MV-4-11 (cell line): Measurements from ENCODE around the gene RNF115.
"Not testable (repeated sequence)": the region's sequence is repeated elsewhere in the genome, so short reads cannot be mapped to it uniquely, and the experiment has no call there.

Experiments
- DNase-seq: peaks from one replicate; lab custom pipeline; 2025; lab: John Stamatoyannopoulos, UW

The RNF115 gene

DNA sequence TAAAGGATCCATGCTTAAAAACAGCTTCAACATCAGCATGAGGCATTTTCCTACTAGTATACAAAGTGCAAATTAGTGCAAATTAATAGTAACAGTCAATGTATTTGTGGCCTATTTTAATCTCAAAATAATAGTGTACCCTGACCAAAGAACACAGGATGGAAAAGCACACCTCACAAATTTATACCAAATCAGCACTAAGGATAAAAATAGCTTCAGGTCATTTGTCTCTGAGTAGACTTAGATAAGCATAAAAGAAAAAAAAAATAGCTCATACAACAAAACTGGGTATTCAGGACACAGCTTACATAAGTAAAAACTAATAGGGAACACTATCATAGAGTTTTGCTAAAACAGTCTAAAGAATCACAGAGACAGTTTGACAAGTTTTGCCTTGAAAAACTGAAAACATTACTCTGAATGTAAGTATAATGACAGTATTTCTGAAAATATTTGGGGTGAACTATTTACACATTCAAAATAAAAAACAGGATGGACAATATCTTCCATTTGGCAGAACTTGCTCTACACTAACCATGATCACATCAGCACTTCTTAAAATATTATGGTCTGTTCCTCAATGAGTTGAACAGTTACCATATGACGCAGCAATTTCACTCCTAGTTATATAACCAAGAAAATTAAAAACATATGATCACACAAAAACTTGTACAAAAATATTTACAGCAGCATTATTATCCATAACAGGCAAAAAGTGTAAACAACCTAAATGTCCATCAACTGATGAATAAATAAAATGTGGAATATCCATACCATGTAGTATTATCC, 46.3 kb downstream of the RNF115 start:
- DNase-seq: no peak

DNA sequence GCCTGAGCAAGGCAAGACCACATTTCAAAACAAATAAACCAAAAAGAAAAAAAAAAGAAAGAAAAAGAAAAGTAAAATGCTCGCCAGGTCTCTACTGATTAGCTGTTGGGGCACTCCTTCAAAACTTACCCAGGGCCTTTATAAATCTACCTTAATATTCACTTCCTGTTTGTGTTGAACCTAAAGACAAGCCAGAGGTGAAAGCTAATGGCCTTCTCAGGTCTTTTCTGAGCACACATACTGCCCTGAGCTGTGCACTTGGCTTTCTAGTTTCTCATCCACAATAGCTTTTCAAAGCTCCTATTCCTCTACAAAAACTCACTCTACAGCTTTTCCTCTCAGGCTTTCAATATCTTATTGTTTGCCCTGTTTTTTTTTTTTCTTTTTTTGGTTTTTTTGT, 50.5 kb downstream of the RNF115 start:
- DNase-seq: no peak

DNA sequence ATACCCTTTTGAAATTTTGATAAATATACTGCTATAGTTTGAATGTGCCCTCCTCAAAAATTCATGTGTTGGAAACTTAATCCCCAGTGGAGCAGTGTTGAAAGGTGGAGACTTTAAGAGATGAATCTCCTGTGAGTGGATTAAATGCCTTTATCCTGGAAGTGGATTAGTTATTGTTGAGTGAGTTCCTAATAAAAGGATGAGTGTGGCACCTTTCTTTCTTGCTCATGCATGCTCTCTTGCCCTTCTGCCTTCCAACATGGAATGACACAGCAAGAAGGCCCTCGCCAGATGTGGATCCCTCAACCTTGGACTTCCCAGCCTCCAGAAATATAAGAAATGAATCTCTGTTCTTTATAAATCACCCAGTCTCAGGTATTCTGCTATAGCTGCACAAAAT, 52.8 kb downstream of the RNF115 start:
- DNase-seq: no peak

DNA sequence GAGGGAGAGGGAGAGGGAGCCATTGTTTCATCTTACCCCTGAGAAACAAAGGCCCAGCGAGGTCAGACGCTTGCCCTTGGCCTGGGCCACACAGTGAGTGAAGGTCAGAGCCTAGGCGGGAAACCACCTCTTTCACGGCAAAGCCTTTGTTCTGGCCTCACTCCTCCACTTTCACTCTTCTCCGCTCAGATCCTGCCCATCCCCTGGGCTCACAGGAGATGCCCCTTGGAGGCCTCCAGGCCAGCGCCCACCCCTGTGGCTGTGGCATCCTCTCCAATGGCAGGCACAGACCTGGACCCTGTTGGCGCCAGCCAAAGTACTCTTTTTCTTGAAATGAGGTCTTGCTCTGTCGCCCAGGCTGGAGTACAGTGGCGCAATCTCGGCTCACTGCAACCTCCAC, 55.9 kb downstream of the RNF115 start:
- DNase-seq: not testable (repeated sequence)

DNA sequence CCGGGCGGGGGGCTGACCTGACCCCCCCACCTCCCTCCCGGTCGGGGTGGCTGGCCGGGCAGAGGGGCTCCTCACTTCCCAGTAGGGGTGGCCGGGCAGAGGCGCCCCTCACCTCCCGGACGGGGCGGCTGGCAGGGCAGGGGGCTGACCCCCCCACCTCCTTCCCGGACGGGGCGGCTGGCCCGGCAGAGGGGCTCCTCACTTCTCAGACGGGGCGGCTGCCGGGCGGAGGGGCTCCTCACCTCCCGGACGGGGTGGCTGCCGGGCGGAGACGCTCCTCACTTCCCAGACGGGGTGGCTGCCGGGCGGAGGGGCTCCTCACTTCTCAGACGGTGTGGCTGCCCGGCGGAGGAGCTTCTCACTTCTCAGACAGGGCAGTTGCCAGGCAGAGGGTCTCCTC, 57.0 kb downstream of the RNF115 start:
- not testable (repeated sequence) for DNase-seq

DNA sequence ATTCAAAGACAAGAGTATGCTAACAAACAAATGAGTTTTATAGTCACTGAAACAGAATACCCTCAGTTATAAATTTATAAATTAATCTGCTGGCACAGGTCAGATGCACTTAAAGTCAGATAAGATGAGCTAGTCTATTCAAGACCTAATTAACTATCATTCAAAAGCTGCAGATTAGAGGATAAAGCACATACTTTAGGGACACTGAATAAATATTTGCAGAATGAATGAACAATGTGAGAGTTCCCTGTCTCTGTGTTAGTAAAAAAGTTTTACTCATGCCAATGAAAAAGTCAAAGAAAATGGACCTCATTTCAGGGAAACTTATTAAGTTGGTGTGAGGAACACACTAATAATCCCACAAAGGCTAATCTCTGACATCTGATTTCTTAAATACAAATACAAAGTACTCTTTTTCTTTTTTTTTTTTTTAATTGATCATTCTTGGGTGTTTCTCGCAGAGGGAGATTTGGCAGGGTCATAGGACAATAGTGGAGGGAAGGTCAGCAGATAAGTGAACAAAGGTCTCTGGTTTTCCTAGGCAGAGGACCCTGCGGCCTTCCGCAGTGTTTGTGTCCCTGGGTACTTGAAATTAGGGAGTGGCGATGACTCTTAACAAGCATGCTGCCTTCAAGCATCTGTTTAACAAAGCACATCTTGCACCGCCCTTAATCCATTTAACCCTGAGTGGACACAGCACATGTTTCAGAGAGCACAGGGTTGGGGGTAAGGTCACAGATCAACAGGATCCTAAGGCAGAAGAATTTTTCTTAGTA, 58.1 kb downstream of the RNF115 start:
- not testable (repeated sequence) for DNase-seq

DNA sequence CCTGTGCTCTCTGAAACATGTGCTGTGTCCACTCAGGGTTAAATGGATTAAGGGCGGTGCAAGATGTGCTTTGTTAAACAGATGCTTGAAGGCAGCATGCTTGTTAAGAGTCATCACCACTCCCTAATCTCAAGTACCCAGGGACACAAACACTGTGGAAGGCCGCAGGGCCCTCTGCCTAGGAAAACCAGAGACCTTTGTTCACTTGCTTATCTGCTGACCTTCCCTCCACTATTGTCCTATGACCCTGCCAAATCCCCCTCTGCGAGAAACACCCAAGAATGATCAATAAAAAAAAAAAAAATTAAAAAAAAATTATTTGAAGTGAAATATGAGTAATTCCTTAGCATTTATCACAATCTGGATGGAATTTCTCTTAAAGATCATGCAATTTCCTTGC, 58.8 kb downstream of the RNF115 start:
- not testable (repeated sequence) for DNase-seq

DNA sequence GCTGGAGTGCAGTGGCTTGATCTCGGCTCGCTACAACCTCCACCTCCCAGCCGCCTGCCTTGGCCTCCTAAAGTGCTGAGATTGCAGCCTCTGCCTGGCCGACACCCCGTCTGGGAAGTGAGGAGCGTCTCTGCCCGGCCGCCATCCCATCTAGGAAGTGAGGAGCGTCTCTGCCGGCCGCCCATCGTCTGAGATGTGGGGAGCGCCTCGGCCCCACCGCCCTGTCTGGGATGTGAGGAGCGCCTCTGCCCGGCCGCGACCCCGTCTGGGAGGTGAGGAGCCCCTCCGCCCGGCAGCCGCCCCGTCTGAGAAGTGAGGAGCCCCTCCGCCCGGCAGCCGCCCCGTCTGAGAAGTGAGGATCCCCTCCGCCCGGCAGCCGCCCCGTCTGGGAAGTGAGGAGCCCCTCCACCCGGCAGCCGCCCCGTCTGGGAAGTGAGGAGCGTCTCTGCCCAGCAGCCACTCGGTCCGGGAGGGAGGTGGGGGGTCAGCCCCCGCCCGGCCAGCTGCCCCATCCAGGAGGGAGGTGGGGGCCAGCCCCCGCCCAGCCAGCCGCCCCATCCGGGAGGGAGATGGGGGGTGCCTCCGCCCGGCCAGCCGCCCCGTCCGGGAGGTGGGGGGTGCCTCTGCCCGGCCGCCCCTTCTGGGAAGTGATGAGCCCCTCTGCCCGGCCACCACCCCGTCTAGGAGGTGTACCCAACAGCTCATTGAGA, 59.5 kb downstream of the RNF115 start:
- not testable (repeated sequence) for DNase-seq

DNA sequence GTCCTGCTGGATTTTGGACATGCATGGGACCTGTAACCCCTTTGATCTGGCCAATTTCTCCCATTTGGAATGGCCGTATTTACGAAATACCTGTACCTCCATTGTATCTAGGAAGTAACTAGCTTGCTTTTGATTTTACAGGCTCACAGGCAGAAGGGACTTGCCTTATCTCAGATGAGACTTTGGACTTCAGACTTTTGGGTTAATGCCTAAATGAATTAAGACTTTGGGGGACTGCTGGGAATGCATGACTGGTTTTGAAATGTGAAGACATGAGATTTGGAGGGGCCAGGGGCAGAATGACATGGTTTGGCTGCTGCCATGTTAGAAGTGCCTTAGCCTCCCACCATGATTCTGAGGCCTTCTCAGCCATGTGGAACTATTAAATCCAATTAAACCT, 61.9 kb downstream of the RNF115 start:
- DNase-seq: not testable (repeated sequence)

DNA sequence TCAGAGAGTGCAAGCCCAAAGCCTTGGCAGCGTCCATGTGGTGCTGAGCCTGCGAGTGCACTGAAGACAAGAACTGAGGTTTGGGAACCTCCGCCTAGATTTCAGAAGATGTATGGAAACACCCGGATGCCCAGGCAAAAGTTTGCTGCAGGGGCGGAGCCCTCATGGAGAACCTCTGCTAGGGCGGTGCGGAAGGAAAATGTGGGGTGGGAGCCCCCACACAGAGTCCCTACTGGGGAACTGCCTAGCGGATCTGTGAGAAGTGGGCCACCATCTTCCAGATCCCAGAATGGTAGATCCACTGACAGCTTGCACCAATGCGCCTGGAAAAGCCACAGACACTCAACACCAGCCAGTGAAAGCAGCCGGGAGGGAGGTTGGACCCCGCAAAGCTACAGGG, 62.4 kb downstream of the RNF115 start:
- not testable (repeated sequence) for DNase-seq

DNA sequence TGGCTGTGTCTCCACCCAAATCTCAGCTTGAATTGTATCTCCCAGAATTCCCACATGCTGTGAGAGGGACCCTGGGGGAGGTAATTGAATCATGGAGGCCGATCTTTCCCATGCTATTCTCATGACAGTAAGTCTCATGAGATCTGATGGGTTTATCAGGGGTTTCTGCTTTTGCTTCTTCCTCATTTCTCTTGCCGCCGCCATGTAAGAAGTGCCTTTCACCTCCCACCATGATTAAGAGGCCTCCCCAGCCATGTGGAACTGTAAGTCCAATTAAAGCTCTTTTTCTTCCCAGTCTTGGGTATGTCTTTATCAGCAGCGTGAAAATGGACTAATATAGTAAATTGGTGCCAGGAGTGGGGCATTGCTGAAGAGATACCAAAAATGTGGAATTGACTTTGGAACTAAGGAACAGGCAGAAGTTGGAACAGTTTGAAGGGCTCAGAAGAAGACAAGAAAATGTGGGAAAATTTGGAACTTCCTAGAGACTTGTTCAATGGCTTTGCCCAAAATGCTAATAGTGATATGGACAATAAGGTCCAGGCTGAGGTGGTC, 63.4 kb downstream of the RNF115 start:
- DNase-seq: not testable (repeated sequence)

DNA sequence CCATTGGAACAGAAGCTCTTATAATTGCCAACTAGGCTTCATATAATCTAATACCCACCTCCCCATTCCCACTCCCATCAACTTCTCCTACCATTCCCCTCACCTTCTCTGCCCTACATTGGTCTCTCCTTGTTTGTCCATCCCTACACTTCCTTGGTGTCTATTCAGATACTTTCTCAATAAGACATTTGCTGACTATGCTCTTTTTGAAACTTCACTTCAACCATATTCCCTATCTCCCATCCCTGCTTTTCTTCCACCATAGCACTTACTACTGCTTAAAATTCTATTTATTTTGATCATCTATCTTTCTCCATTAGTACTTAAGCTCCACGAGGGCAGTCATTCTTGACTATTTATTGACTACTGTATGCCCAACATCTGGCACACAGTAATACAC, 64.2 kb downstream of the RNF115 start:
- no peak for DNase-seq

DNA sequence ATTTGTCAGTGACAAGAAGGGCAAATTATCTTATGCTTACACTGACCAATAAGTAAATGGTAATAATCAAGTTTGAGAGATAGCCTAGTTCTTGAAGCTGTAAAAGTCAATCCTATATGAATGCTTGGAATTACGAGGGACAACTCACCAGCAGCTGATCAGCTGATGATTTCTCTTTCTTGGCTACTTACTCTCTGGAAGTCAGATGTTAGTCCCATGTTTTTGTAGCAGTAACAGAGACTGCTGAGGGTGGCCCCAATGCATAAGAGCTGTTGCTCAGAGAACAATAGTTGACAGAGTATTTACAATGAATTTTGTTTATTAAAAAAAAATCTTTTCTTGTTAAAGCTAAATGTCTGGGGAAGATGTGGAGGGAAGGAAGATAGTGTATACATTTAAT, 65.3 kb downstream of the RNF115 start:
- no peak for DNase-seq

DNA sequence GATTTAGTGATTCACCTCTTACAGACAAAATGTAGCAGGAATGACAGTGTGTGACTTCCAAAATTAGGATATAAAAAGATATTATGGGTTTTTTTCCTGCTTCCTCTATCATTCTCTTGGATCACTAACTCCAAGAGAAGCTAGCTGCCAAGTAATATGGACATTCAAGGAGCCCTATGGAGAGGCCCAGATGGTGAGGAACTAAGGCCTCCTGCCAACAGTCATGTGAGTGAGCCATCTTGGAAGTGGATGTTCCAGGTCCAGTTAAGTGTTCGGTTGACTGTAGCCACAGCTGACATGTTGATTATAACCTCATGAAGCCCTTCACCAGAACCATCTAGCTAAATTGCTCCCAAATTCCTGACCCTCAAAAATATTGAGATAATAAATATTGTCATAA, 65.8 kb downstream of the RNF115 start:
- no peak for DNase-seq

DNA sequence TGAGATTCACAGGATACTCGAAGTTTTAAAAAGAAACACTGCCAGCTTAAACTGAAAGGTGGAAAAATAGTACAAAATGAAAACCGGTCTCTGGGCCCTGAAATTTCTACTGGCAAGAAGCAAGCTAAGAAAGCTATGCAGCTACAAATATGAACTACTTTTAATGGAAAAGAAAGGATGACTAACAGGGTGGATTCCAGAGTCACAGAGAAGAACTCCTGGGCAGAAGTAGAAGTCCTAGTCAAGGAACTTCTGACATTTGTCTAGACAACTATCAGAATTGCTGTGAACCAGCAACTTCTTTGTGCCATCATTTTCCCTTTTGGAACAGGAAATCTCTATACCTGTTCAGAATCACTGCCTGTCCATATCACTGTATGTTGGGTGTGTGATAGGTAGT, 66.5 kb downstream of the RNF115 start:
- DNase-seq: no peak

DNA sequence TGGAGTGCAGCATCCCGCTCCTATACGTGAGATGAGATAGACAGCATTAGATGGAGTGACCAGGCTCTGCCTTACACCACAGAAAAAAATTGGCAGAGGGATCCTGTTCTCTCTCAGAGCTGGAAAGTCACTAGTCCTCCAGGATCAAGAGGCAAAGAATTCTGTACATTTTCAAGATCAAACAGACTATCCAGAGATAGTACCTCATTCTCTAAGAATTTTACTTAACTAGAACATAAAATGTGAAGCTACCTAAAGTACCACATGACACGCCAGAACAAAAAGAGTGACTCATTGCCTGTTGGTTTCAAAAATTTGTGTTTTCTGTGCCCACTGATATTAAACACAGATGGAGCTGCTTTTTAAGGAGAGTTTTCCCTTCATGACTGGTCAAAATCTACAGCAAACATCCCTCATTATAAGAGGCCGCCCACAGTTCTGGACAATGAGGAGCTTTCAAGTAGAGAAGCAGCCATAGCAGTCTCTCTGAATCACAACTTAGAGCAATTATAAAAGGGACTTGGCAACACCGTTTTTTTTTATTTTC, 72.3 kb downstream of the RNF115 start:
- no peak for DNase-seq

DNA sequence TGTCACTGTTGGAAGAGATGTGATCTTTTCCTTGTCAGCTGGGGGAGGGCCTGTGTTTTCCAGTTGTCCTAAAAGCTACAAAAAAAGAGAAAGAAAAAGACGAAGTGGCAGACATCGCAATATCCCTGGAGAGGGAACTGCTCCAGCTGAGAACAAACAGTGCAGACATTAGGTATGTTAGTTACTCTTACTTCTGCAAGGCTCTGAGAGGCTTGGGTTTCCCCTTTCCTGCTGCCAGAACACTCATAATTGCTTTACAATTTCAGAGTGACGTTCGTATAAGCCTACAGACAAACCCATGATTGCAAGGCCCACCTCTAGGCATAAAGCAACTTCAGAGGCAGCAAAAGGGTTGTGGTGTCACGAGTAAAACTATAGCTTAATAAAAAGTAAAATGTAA, 73.5 kb downstream of the RNF115 start:
- DNase-seq: no peak

DNA sequence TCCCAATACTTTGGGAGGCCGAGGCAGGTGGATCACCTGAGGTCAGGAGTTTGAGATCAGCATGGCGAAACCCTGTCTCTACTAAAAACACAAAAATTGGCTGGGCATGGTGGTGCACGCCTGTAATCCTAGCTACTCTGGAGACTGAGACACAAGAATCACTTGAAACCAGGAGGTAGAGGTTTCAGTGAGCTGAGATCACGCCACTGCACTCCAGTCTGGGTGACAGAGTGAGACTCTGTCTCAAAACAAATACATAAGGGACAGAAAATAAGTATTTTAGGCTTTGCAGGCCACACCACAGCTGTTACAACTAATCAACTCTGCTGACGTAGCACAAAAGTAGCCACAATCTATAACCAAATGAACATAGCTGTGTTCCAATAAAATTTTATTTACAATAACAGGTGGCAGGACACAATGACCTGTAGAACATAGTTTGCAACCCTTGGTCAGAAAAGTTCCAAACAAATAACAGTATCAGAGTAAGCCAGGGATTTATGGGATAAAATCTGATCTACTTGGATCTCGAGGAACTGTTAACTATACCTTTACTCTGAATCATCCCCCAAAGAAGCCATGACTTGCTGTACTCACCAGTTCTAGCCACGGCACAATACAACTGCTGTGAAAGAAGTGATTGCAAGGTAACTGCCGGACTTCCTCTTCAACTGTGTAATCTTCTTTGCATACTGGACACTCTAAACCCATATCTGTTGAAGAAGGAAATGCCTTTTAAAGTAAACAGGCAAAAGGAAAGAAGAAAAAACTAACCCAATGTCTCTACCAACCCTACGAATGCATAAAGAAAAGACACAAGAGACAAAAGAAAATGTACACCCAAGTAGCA, 76.3 kb downstream of the RNF115 start:
- DNase-seq: no peak

DNA sequence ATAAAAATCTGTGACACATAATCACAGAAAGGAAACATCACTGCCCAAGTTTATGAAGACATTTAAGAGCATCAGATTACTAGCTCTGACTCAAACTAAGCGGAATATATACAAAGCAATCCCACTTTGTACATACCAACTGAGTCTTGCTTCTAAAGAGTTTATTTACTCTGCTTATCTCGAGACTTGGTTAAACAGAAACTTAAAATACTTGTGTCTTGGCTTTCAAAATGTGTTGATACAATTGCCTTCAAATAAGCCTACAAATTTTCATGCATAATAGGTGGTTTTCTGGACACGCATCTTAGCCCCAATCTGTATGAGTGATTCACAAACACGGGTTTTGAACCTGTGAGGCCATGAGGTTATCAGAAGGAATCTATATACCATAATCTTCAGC, 83.6 kb downstream of the RNF115 start:
- no peak for DNase-seq

DNA sequence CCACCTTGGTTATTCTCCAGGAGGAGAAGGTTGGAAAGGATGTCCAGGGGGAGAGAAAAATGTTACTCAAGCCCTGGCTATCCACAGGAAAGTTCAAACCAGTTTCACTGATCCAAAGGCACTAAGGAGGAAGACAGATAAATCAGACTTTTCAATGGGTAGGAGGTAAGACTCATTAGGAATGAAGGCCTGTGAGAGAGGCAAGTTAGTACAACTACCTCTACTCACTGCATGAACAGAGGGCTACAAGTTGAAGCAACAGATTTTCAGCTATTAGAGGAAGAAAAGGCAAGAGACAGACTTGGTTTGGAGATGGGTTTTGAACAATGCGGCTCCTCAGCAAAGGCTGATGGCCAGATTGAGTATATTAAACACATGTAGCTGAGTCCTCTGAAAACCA, 87.7 kb downstream of the RNF115 start:
- DNase-seq: no peak

DNA sequence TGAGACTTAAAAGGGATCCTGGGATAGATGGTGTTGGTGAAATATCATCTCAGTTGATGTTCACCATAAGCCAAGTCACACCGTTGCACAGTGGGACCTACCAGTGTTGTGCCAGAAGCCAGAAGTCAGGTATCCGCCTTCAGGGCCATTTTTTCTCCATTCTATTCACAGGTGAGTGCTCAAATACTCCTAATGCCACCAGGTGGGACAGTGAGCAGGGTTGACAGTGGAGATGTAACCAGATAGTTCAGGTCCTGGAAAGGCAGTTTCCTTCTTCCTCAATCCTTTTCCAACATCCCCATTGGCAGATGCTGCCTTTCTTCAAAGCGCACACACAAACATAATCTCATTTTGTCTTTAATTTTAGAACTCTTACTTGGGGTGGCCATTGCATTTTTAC, 93.0 kb downstream of the RNF115 start:
- no peak for DNase-seq
